ENCODE results near the gene ERF. TPM values are rescaled to one million over a fixed set of nuclear protein-coding genes. Genes with fewer than 3 reads are reported as not detected.

Gene ERF
- total RNA-seq, 1 experiment from 2014 or later = 49.5 TPM

DNA sequence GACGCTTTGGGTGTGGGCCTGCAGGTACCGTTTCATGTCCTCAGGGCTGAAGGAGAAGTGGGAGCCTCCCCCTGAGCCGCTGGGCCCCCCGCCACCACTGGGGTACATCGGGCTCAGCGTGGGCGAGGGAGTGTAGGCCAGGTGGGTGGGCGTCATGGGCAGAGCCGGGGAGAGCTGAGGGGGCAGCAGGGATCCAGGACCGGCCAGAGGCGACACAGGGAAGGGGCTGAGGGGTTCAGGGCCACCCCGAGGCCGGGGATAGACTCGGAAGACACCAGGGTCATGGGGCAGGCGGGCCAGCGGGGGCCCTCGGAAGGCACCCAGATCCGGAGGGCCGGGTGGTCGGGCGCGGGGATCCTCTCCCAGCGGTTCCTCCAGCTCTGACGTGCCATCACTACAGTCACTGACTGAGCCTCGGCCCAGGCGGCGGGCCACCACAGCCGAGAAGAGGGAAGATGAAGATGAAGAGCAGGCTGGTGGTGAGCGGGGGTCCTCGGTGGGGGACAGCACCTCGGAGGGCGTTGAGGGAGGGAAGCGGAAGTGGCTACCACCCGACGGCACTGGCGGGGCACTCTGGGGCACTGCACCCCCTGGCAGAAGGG lies 5.7 kb downstream of the ERF start:
- no peak for DNase-seq (ENCODE audit: low read depth)
- in situ Hi-C loops (cut with HindIII; ENCODE audit: low pct_unique_long_range_greater_than_20kb, low sequenced_read_pairs) = no loop called here

GRCh38 chr19:42248270-42249148 lies 6.4 kb downstream of the ERF start:
- no peak for DNase-seq (ENCODE audit: low read depth)
- in situ Hi-C loops (cut with HindIII; ENCODE audit: low pct_unique_long_range_greater_than_20kb, low sequenced_read_pairs) = no loop called here

GRCh38 chr19:42247640-42248199 lies 7.2 kb downstream of the ERF start:
- in situ Hi-C loops (cut with HindIII; ENCODE audit: low pct_unique_long_range_greater_than_20kb, low sequenced_read_pairs) = no loop called here
- no peak for DNase-seq (ENCODE audit: low read depth)

- in situ Hi-C loops (cut with HindIII; ENCODE audit: low pct_unique_long_range_greater_than_20kb, low sequenced_read_pairs) = no loop called here
Observed at GRCh38 chr19:42246922-42247639, 7.8 kb downstream of the ERF start.

GRCh38 chr19:42246143-42246921 lies 8.6 kb downstream of the ERF start:
- peak; percentile 31 for DNase-seq (ENCODE audit: low read depth)
- in situ Hi-C loops (cut with HindIII; ENCODE audit: low pct_unique_long_range_greater_than_20kb, low sequenced_read_pairs) = no loop called here

More at GRCh38 chr19:42246922-42247639, 7.8 kb downstream of the ERF start:
- DNase-seq (ENCODE audit: low read depth) = peak; percentile 16

GRCh38 chr19:42245231-42245630 lies 9.7 kb downstream of the ERF start:
- in situ Hi-C loops (cut with HindIII; ENCODE audit: low pct_unique_long_range_greater_than_20kb, low sequenced_read_pairs) = no loop called here
- DNase-seq (ENCODE audit: low read depth) = no peak

DNA sequence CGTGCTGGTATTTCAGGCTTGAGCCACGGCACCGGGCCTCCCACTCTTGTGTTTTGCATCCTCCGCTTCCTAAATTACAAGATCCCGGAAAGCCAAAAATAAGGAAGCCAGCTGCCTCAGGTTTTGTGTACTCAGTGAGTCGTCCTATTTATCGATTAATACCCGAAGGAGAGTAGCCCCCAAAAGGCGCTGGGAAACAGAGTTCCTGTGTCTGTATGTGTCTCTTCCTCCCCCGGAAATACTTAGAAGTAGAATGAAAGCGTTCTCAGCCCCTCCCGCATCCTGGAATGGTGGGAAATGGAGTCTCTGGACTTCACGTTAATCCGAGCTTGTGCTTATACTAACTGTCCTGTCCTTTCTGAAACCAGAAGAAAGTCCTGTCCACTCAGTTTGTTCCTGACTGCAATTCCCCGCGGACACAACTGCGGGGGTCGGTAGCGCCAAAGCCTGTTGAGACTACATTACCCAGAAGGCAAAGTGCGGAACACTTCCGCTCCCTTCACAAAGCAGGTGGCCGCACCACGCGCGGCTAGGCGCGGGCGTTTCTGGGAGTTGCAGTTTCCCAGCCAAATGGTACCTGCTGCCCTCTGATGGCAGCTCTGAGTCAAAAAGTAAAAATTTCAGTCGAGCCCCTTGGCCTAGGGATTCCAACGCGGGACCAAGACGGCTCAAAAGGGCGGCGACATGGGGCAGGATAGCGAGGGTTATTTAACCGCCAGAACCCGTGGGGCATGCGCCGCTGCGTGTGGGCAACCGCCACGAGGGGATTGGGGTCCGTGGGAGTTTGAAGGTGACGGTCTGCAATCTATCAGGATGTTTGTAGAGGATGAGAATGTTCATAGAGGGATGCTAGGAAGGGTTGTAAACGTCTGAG lies 10.3 kb downstream of the ERF start:
- in situ Hi-C loops (cut with HindIII; ENCODE audit: low pct_unique_long_range_greater_than_20kb, low sequenced_read_pairs) = no loop called here
- peak; percentile 96 for DNase-seq (ENCODE audit: low read depth)

GRCh38 chr19:42242512-42243409 lies 12.2 kb downstream of the ERF start, which contains the start of gene GSK3A:
Gene GSK3A (minus strand): TSS chr19:42242602. CDS start chr19:42242465, 137 bp downstream.
- in situ Hi-C loops (cut with HindIII; ENCODE audit: low pct_unique_long_range_greater_than_20kb, low sequenced_read_pairs) = no loop called here
- peak; percentile 100 for DNase-seq (ENCODE audit: low read depth)

- in situ Hi-C loops (cut with HindIII; ENCODE audit: low pct_unique_long_range_greater_than_20kb, low sequenced_read_pairs) = no loop called here
- DNase-seq (ENCODE audit: low read depth) = no peak
Observed at GRCh38 chr19:42242069-42242511, 12.8 kb downstream of the ERF start.

DNA sequence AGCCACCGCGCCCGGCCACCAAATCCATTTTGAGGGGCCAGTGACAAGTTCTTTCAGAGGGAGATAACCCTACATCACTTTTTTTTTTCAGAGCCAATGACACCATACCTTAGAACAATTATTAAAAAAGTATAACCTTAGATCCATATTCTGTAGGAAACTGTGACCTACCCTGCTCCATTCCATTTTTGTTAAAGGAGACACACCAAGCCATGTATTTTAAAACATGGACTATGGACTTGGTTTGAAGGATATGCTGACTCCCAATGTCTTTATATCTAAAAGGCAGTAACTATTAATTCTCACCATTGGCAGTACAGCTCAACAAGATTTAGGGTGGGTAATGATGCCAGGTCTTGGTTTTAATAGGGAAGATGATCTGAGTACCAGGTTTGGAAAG lies 13.6 kb downstream of the ERF start:
- in situ Hi-C loops (cut with HindIII; ENCODE audit: low pct_unique_long_range_greater_than_20kb, low sequenced_read_pairs) = no loop called here
- DNase-seq (ENCODE audit: low read depth) = no peak

DNA sequence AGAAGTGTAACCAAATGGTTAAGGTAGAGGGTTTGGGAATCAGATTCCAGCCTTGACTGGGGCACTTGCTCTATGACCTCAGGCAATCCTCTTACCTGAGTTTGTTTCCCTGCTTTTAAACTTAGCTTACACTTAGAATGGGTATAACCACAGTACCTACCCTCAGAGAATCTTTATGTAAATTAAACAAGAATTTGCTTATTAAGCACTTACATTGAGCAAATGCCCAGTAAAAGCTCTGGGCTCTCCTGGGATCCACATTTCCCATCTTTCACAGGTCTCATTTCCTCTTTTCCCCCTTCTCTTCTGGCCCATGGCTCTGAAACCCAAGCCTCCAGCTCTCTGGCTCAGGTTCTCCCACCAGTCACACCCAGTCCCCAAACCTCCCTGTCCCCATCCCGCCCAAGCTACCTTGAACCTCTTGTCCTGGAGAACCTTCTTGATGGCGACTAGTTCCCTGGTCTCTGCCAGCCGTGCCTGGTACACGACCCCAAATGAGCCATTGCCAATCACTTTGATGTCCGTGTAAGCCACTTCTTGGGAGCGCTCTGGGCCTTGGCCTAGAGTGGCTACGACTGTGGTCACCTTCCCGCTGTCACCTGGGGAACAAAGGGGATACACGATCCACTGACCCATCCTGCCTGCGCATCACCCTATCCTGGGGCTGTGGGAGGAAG lies 15.2 kb downstream of the ERF start:
- no peak for DNase-seq (ENCODE audit: low read depth)

DNA sequence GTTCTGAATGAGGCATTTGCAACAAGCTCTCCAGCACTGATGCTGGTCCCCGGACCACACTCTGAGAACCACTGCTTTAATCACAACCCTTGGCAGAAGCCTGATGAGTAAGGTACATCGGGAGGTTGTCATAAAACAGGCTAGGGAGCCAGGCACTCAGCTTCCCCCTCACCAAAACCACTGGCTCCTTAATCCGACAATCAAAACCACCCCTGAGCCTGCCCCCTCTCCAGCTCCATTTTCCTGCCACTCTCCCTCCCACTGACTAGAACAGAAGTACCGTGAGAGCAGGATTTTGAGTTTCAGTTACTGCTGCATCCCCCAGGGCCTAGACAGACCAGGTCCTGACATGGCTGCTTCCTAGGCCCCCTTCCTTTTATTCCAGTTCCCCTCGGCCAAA lies 19.7 kb downstream of the ERF start:
- DNase-seq (ENCODE audit: low read depth) = no peak
- in situ Hi-C loops (cut with HindIII; ENCODE audit: low pct_unique_long_range_greater_than_20kb, low sequenced_read_pairs) = no loop called here

More for the DNA sequence above, 15.2 kb downstream of the ERF start:
- in situ Hi-C loops (cut with HindIII; ENCODE audit: low pct_unique_long_range_greater_than_20kb, low sequenced_read_pairs) = no loop called here

DNA sequence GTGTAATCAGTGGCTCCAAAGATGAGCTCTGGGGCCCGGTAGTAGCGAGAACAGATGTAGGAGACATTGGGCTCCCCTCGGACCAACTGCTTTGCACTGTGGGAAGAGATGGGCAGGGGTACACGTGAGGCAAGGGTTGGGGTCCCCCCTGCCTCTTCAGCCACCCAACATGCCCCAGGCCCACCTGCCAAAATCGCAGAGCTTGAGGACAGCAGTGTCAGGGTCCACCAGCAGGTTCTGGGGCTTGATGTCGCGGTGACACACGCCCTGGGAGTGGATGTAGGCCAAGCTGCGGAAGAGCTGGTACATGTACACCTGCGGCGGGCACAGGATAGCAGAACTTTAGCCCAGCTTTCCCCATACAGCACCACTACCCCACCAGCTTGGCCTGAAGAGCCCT lies 20.6 kb downstream of the ERF start:
- in situ Hi-C loops (cut with HindIII; ENCODE audit: low pct_unique_long_range_greater_than_20kb, low sequenced_read_pairs) = no loop called here

GRCh38 chr19:42233678-42234292 lies 21.1 kb downstream of the ERF start:
- DNase-seq (ENCODE audit: low read depth) = no peak
- in situ Hi-C loops (cut with HindIII; ENCODE audit: low pct_unique_long_range_greater_than_20kb, low sequenced_read_pairs) = no loop called here

More for the DNA sequence above, 20.6 kb downstream of the ERF start:
- no peak for DNase-seq (ENCODE audit: low read depth)

- DNase-seq (ENCODE audit: low read depth) = no peak
- in situ Hi-C loops (cut with HindIII; ENCODE audit: low pct_unique_long_range_greater_than_20kb, low sequenced_read_pairs) = no loop called here
Observed at GRCh38 chr19:42233106-42233505, 21.8 kb downstream of the ERF start.

All from Caki2 (cell line).